Measurements from ENCODE around the gene ANXA2R. TPM values are rescaled to one million over a fixed set of nuclear protein-coding genes. Genes with fewer than 3 reads are reported as not detected.

Gene ANXA2R
- total RNA-seq, 1 experiment from 2014 or later = 0.72 TPM

- 0 out of 2 replicates have a peak, but pooled peaks have one; percentile 43 for TF ChIP-seq MAX (CRISPR knock-in tag; IDR thresholded peaks at IDR 0.05)
- 0 out of 2 replicates have a peak, but pooled peaks have one; percentile 43 for TF ChIP-seq FOXK1 (CRISPR knock-in tag; IDR thresholded peaks at IDR 0.05)
- no peak for TF ChIP-seq ZNF219 (CRISPR knock-in tag; IDR thresholded peaks at IDR 0.05; ENCODE audit: borderline replicate concordance)
- peak; percentile 42; the same call in 1 of the 2 replicates for TF ChIP-seq GABPB1 (CRISPR knock-in tag; IDR thresholded peaks at IDR 0.05)
- peak; percentile 54; the same call in 1 of the 2 replicates for TF ChIP-seq PRDM15 (CRISPR knock-in tag; IDR thresholded peaks at IDR 0.05)
- no peak for TF ChIP-seq SMAD3 (CRISPR knock-in tag; IDR thresholded peaks at IDR 0.05; ENCODE audit: borderline replicate concordance)
These were observed 27.0 kb upstream of the ANXA2R start (continued) for GRCh38 chr5:43066799-43067741.

- DNase-seq (ENCODE audit: low spot score) (peak; percentile 80), ATAC-seq (peak; percentile 19)
- H3K27ac Mint-ChIP-seq = peak overlapping the region; percentile 98
- POLR2A ChIA-PET = interaction anchor here (0.6 to 2.3 kb wide), 4 partner anchors 49 to 121 kb away, joined by 3 to 14 read pairs (median 4); partner anchors contain the start of gene ZNF131
- peak overlapping the region; percentile 87 for H3K4me3 Mint-ChIP-seq
- no peaks in the 10 kb centered on the region for H3K27me3 Mint-ChIP-seq (ENCODE audit: low read depth)
- H3K9me3 Mint-ChIP-seq = no peaks in the 10 kb centered on the region
- H3K36me3 Mint-ChIP-seq = peaks cover 12% of the 10 kb centered on the region
- CTCF ChIA-PET = interaction anchor here (0.6 to 3.2 kb wide), 6 partner anchors 15 to 154 kb away, joined by 3 to 15 read pairs (median 3); partner anchors contain the start of gene ZNF131
- peaks cover 30% of the 10 kb centered on the region for H3K4me1 Mint-ChIP-seq
- TF ChIP-seq FOXJ3 (CRISPR knock-in tag; IDR thresholded peaks at IDR 0.05; ENCODE audit: borderline replicate concordance) (0 out of 2 replicates have a peak, but pooled peaks have one; percentile 18), IRF1 (CRISPR knock-in tag; IDR thresholded peaks at IDR 0.05) (0 out of 2 replicates have a peak, but pooled peaks have one; percentile 24), USF2 (CRISPR knock-in tag; IDR thresholded peaks at IDR 0.05) (no peak), ZBTB21 (CRISPR knock-in tag; IDR thresholded peaks at IDR 0.05; ENCODE audit: borderline replicate concordance) (no peak), NR3C1 (CRISPR knock-in tag; conservative IDR thresholded peaks at IDR 0.05; ENCODE audit: low read depth) (no peak), ARID4B (CRISPR knock-in tag; IDR thresholded peaks at IDR 0.05; ENCODE audit: borderline replicate concordance) (0 out of 2 replicates have a peak, but pooled peaks have one; percentile 40), HMGXB4 (CRISPR knock-in tag; IDR thresholded peaks at IDR 0.05) (peak; percentile 51; the same call in 1 of the 2 replicates), SOX15 (CRISPR knock-in tag; IDR thresholded peaks at IDR 0.05) (no peak), ZNF263 (CRISPR knock-in tag; IDR thresholded peaks at IDR 0.05; ENCODE audit: low read depth) (no peak), NR1H2 (CRISPR knock-in tag; IDR thresholded peaks at IDR 0.05) (no peak), FOXP4 (CRISPR knock-in tag; IDR thresholded peaks at IDR 0.05) (0 out of 2 replicates have a peak, but pooled peaks have one; percentile 46)
These were observed 26.1 kb upstream of the ANXA2R start for GRCh38 chr5:43065948-43066798.
